ENCODE results near the gene GABRR3. TPM values are rescaled to one million over a fixed set of nuclear protein-coding genes. Genes with fewer than 3 reads are reported as not detected.

Gene GABRR3
- polyA plus RNA-seq, 1 of the 3 experiments (the other 2 are of a cell fraction), result not detected

DNA sequence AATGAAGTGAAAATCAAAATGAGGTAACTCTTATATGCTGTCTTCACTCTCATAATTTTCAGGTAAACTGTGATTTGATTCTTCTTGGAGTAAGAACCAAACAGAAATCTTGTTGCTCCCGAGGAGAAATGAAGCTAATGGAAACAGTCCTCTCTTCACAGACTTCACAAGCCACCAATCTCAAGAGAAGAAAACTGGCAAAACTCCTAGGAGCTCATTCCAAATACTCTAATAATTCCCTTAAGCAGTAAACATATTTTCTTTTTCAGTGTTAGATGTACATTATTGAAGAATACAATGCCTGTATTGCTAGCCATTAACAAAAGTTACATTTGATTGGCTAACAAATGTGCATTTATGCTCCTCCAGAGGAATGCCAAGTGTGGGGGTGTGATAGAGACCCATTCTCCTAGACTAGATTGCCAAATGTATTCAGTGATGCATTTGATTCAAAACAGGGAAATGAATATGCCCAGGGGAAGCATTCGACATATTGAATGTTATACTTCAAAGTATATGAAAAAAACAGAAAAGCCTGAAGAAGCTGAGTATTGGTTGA, 51.1 kb downstream of the GABRR3 start:
- H3F3A ChIP-seq (replicated peaks; ENCODE audit: insufficient read depth), result no peaks in the 10 kb centered on the region
- no peak for DNase-seq
- no peak overlapping the region for H3K4me3 ChIP-seq (ENCODE audit: low read depth in 2 of 2, low read length in 1 of 2)
- no peaks in the 10 kb centered on the region for H3K36me3 ChIP-seq (replicated peaks in 1 of 2; ENCODE audit: control insufficient read depth in 1 of 2, insufficient read depth in 2 of 2, low read length in 1 of 2)
- H2AFZ ChIP-seq (ENCODE audit: low read depth), result no peak overlapping the region
- H3K9me3 ChIP-seq, result no peaks in the 10 kb centered on the region
- H3K4me2 ChIP-seq, result no peak overlapping the region
- H3K27ac ChIP-seq (ENCODE audit: low read depth in 2 of 2, low read length in 1 of 2), result no peak overlapping the region
- ChIA-PET CTCF (interaction anchor here (0.7 to 1.7 kb wide), 4 partner anchors 9 to 112 kb away, joined by 3 read pairs; no protein-coding TSS in a partner anchor), POLR2A (no interaction called here)
- H3K9me2 ChIP-seq, result no peaks in the 10 kb centered on the region
- no peaks in the 10 kb centered on the region for H3K27me3 ChIP-seq (ENCODE audit: insufficient read depth)
- H3K79me2 ChIP-seq (ENCODE audit: insufficient read depth), result no peaks in the 10 kb centered on the region
- H3K4me1 ChIP-seq (ENCODE audit: control insufficient read depth in 1 of 2, insufficient read depth in 2 of 2, low read depth in 1 of 2, low read length in 1 of 2), result peaks cover 0 to 4% of the 10 kb centered on the region in 2 experiments; a peak in 1 of 4 replicates
- TF ChIP-seq, protein P1, sequence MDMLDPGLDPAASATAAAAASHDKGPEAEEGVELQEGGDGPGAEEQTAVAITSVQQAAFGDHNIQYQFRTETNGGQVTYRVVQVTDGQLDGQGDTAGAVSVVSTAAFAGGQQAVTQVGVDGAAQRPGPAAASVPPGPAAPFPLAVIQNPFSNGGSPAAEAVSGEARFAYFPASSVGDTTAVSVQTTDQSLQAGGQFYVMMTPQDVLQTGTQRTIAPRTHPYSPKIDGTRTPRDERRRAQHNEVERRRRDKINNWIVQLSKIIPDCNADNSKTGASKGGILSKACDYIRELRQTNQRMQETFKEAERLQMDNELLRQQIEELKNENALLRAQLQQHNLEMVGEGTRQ (IDR thresholded peaks at IDR 0.05; ENCODE audit: borderline replicate concordance, low read depth, low read length), result no peak
- no peak for TF ChIP-seq CHD2 (IDR thresholded peaks at IDR 0.05; ENCODE audit: low read length, partially characterized antibody)
- TF ChIP-seq TAF1 (IDR thresholded peaks at IDR 0.05; ENCODE audit: borderline replicate concordance, low read depth, low read length), result no peak
- TF ChIP-seq, protein P2, sequence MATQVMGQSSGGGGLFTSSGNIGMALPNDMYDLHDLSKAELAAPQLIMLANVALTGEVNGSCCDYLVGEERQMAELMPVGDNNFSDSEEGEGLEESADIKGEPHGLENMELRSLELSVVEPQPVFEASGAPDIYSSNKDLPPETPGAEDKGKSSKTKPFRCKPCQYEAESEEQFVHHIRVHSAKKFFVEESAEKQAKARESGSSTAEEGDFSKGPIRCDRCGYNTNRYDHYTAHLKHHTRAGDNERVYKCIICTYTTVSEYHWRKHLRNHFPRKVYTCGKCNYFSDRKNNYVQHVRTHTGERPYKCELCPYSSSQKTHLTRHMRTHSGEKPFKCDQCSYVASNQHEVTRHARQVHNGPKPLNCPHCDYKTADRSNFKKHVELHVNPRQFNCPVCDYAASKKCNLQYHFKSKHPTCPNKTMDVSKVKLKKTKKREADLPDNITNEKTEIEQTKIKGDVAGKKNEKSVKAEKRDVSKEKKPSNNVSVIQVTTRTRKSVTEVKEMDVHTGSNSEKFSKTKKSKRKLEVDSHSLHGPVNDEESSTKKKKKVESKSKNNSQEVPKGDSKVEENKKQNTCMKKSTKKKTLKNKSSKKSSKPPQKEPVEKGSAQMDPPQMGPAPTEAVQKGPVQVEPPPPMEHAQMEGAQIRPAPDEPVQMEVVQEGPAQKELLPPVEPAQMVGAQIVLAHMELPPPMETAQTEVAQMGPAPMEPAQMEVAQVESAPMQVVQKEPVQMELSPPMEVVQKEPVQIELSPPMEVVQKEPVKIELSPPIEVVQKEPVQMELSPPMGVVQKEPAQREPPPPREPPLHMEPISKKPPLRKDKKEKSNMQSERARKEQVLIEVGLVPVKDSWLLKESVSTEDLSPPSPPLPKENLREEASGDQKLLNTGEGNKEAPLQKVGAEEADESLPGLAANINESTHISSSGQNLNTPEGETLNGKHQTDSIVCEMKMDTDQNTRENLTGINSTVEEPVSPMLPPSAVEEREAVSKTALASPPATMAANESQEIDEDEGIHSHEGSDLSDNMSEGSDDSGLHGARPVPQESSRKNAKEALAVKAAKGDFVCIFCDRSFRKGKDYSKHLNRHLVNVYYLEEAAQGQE (IDR thresholded peaks at IDR 0.05; ENCODE audit: low read depth, low read length), result no peak
- no peak for TF ChIP-seq FOXM1 (IDR thresholded peaks at IDR 0.05; ENCODE audit: low read depth)
- TF ChIP-seq, protein P3, sequence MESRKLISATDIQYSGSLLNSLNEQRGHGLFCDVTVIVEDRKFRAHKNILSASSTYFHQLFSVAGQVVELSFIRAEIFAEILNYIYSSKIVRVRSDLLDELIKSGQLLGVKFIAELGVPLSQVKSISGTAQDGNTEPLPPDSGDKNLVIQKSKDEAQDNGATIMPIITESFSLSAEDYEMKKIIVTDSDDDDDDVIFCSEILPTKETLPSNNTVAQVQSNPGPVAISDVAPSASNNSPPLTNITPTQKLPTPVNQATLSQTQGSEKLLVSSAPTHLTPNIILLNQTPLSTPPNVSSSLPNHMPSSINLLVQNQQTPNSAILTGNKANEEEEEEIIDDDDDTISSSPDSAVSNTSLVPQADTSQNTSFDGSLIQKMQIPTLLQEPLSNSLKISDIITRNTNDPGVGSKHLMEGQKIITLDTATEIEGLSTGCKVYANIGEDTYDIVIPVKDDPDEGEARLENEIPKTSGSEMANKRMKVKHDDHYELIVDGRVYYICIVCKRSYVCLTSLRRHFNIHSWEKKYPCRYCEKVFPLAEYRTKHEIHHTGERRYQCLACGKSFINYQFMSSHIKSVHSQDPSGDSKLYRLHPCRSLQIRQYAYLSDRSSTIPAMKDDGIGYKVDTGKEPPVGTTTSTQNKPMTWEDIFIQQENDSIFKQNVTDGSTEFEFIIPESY (IDR thresholded peaks at IDR 0.05; ENCODE audit: borderline replicate concordance, low read depth), result no peak
- TF ChIP-seq FOSL2 (IDR thresholded peaks at IDR 0.05; ENCODE audit: borderline replicate concordance, low read depth), result no peak
- TF ChIP-seq SIN3A (IDR thresholded peaks at IDR 0.05; ENCODE audit: borderline replicate concordance, low read depth, low read length), result no peak
- TF ChIP-seq TEAD4 (IDR thresholded peaks at IDR 0.05; ENCODE audit: borderline replicate concordance, insufficient read depth), result no peak
- TF ChIP-seq MXI1 (IDR thresholded peaks at IDR 0.05; ENCODE audit: low read depth, low read length), result no peak
- no peak for TF ChIP-seq ELF1 (IDR thresholded peaks at IDR 0.05)
- no peak for TF ChIP-seq GABPA (IDR thresholded peaks at IDR 0.05; ENCODE audit: low read depth)
- TF ChIP-seq RFX5 (IDR thresholded peaks at IDR 0.05; ENCODE audit: low read length), result no peak
- no peak for TF ChIP-seq POLR2AphosphoS5 (IDR thresholded peaks at IDR 0.05; ENCODE audit: low read depth, low read length)
- no peaks in the 10 kb centered on the region for H4K20me1 ChIP-seq (ENCODE audit: insufficient read depth)
- 56% methylated on average over 2 of the region's 2 CpGs for WGBS (ENCODE audit: low lambda C conversion rate)
- H3K9ac ChIP-seq, result no peak overlapping the region
